AG09319 (cell line): Measurements from ENCODE around the gene SEPTIN2.

Experiments
- DNase-seq: peaks from one replicate; pipeline ENCODE4 v3.0.0-alpha.2; 2010; ENCODE audit warnings: low read depth; ENCODE audit errors: extremely low read depth
- TF ChIP-seq, protein P1 (sequence below): IDR thresholded peaks from 2 replicates; pipeline ENCODE4 v1.5.1; 2011; ENCODE audit warnings: low read depth, mild to moderate bottlenecking, inconsistent platforms, low read length, moderate library complexity

The SEPTIN2 gene

GRCh38 chr2:241315879-241316631 is at the start of gene SEPTIN2:
Gene SEPTIN2 (plus strand): TSS chr2:241315925. CDS start chr2:241324233, 8,308 bp downstream.
- TF ChIP-seq, protein P1, sequence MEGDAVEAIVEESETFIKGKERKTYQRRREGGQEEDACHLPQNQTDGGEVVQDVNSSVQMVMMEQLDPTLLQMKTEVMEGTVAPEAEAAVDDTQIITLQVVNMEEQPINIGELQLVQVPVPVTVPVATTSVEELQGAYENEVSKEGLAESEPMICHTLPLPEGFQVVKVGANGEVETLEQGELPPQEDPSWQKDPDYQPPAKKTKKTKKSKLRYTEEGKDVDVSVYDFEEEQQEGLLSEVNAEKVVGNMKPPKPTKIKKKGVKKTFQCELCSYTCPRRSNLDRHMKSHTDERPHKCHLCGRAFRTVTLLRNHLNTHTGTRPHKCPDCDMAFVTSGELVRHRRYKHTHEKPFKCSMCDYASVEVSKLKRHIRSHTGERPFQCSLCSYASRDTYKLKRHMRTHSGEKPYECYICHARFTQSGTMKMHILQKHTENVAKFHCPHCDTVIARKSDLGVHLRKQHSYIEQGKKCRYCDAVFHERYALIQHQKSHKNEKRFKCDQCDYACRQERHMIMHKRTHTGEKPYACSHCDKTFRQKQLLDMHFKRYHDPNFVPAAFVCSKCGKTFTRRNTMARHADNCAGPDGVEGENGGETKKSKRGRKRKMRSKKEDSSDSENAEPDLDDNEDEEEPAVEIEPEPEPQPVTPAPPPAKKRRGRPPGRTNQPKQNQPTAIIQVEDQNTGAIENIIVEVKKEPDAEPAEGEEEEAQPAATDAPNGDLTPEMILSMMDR = no peak
- DNase-seq = no peak

DNA sequence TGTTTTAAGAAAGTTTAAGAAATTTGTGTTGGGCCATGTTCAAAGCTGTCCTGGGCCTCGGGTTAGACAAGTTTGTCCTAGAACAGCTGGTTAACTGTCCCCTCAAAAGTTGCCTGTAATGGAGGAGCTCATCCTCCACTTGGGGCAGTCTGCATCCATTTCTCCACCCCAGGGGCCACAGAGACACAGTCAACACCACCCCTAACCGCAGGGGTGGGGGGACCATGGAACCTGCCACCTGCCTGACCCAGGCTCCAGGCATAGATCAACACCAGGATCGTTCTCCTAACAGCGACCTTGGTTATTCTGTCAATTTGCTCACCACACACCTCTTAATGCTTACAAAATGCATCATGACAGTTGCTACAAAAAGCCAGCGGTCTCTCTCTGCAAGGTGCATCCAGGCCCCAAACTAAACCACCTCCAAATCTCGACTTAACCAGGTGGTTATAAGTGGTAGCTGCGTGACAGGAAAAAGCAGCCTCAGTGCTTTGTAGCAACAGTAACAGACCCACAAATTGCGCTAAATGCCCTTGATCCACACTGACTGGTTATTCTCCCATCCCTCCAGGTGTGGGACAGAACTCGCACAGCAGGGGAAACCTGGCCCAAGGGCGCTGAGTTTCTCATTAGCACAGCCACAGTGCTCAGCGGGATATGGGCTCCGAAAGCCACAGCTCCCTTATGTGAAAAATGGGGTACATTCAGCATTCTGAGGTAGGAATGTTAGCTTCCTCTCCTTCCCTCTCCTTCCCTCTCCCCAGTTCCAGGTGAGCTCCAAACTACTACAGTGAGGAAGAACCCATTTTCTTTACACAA is 48.3 kb upstream of the SEPTIN2 start:
- DNase-seq = no peak
- TF ChIP-seq, protein P1 = no peak

DNA sequence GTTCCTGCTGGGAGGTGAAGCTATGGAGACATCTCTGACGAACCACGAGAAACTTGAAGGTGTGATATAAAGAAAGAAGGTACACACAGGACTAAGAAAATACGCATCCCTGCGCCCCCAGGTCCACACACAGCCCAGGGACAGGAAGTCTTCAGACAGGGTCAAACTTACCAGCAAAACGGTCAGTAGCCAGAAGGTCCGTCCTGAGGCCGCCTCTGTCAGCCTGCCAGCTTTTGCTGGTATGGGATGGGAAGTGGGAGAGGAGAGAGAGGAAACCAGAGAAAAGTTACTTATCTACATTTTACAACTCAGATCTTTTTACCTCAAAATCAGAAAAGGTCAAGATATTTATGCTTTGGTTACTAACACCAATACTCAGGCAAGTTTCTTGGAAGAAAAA is 47.4 kb upstream of the SEPTIN2 start:
- DNase-seq = no peak

GRCh38 chr2:241268716-241269445 is 46.8 kb upstream of the SEPTIN2 start:
- TF ChIP-seq, protein P1 = no peak; the same call in none of the 2 replicates
- DNase-seq = no peak

More for the DNA sequence above, 47.4 kb upstream of the SEPTIN2 start:
- TF ChIP-seq, protein P1 = no peak

GRCh38 chr2:241269707-241270520 is 45.8 kb upstream of the SEPTIN2 start:
- TF ChIP-seq, protein P1 = no peak
- no peak for DNase-seq

DNA sequence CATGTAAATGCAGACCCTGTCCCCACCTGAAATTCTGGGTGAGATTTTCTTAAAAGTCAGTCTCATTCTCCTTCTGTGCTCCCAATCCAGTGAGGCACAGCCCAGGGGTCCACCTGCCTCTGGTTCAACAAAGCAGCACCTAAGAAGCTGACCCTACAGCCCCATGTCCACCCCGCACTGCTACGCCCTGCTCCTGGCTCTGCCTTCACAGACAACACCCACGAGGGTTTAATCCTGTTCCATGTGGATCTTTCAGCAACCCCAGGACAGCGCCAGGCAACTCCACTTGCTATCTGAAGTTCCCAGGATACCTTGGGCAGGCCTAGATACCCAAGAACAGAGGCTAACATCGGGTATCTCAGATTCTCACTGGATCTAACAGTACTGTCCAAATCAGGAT is 45.2 kb upstream of the SEPTIN2 start:
- TF ChIP-seq, protein P1 = no peak
- DNase-seq = no peak
